ENCODE results near the gene DYRK2. TPM values are rescaled to one million over a fixed set of nuclear protein-coding genes. Genes with fewer than 3 reads are reported as not detected.

Gene DYRK2
- total RNA-seq, 1 donor from 2014 or later: 50.7 TPM

GRCh38 chr12:67695974-67696373 lies 47.4 kb downstream of the DYRK2 start:
- Histone ChIP-seq H3K9me3 (ENCODE audit: insufficient read depth, low read depth, low read length) (no peaks in the 10 kb centered on the region), H4K20me1 (ENCODE audit: insufficient read depth, low read length) (no peaks in the 10 kb centered on the region), H3K4me3 (ENCODE audit: insufficient read depth, low read depth, low read length) (no peak overlapping the region), H3K27me3 (ENCODE audit: insufficient read depth, low read length) (no peaks in the 10 kb centered on the region), H3K27ac (ENCODE audit: low read depth, low read length) (no peak overlapping the region), H2AFZ (ENCODE audit: low read depth, low read length) (no peak overlapping the region), H3K4me2 (ENCODE audit: low read length) (no peak overlapping the region), H3K79me2 (ENCODE audit: insufficient read depth, low read length) (no peaks in the 10 kb centered on the region), H3K9ac (ENCODE audit: low read length) (no peak overlapping the region), H3K36me3 (ENCODE audit: insufficient read depth, low read length) (no peaks in the 10 kb centered on the region), H3K4me1 (ENCODE audit: insufficient read depth, low read length) (peaks cover 13% of the 10 kb centered on the region)
- Mint-ChIP-seq H3K9me3 (ENCODE audit: unreplicated experiment) (no peaks in the 10 kb centered on the region), H3K36me3 (ENCODE audit: low read depth, unreplicated experiment) (no peaks in the 10 kb centered on the region), H3K4me1 (ENCODE audit: low read depth, unreplicated experiment) (peaks cover 15% of the 10 kb centered on the region), H3K27me3 (ENCODE audit: low read depth, unreplicated experiment) (no peaks in the 10 kb centered on the region), H3K4me3 (ENCODE audit: unreplicated experiment) (no peak overlapping the region), H3K27ac (ENCODE audit: unreplicated experiment) (no peak overlapping the region)
- DNase-seq (ENCODE audit: low read depth) (no peak), FAIRE-seq (no peak)
- no peak for TF ChIP-seq CTCF (IDR thresholded peaks at IDR 0.05; ENCODE audit: insufficient read depth, low read depth, low read length)
- TF ChIP-seq EZH2 (IDR thresholded peaks at IDR 0.05; ENCODE audit: insufficient read depth, low read length): no peak

DNA sequence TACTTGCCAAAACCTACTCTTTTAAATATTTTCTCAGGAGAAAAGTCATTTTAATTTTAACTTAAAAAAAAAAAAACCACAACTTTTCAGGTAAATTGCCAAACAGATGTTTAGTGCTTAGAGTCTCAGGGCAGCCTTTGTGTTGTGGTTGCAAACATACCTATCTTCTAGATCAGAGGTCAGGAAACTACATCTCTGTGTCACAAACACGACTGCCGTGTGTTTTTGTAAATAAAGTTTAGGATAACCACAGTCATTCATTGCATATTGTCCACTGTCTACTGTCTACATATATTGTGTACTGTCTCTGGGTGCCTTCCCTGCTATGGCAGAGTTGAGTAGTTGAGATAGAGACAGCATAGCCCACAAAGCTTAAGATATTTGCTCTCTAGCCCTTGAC lies 48.9 kb downstream of the DYRK2 start:
- Histone ChIP-seq H4K20me1 (ENCODE audit: insufficient read depth, low read length) (no peaks in the 10 kb centered on the region), H2AFZ (ENCODE audit: low read depth, low read length) (no peak overlapping the region), H3K79me2 (ENCODE audit: insufficient read depth, low read length) (no peaks in the 10 kb centered on the region), H3K4me1 (ENCODE audit: insufficient read depth, low read length) (peaks cover 13% of the 10 kb centered on the region), H3K9me3 (ENCODE audit: insufficient read depth, low read depth, low read length) (peaks cover 2% of the 10 kb centered on the region), H3K4me2 (ENCODE audit: low read length) (no peak overlapping the region), H3K9ac (ENCODE audit: low read length) (no peak overlapping the region), H3K4me3 (ENCODE audit: insufficient read depth, low read depth, low read length) (no peak overlapping the region), H3K27me3 (ENCODE audit: insufficient read depth, low read length) (no peaks in the 10 kb centered on the region), H3K36me3 (ENCODE audit: insufficient read depth, low read length) (no peaks in the 10 kb centered on the region), H3K27ac (ENCODE audit: low read depth, low read length) (no peak overlapping the region)
- Mint-ChIP-seq H3K9me3 (ENCODE audit: unreplicated experiment) (no peaks in the 10 kb centered on the region), H3K36me3 (ENCODE audit: low read depth, unreplicated experiment) (no peaks in the 10 kb centered on the region), H3K4me3 (ENCODE audit: unreplicated experiment) (no peak overlapping the region), H3K4me1 (ENCODE audit: low read depth, unreplicated experiment) (peaks cover 20% of the 10 kb centered on the region), H3K27me3 (ENCODE audit: low read depth, unreplicated experiment) (no peaks in the 10 kb centered on the region), H3K27ac (ENCODE audit: unreplicated experiment) (no peak overlapping the region)
- DNase-seq (ENCODE audit: low read depth) (peak; percentile 69), FAIRE-seq (no peak)
- TF ChIP-seq EZH2 (IDR thresholded peaks at IDR 0.05; ENCODE audit: insufficient read depth, low read length): no peak

GRCh38 chr12:67697967-67698366 lies 49.4 kb downstream of the DYRK2 start:
- no peaks in the 10 kb centered on the region for H3K36me3 ChIP-seq (ENCODE audit: insufficient read depth, low read length)
- H3K4me2 ChIP-seq (ENCODE audit: low read length): peak overlapping the region; percentile 79
- H3K36me3 Mint-ChIP-seq (ENCODE audit: low read depth, unreplicated experiment): no peaks in the 10 kb centered on the region
- no peaks in the 10 kb centered on the region for H4K20me1 ChIP-seq (ENCODE audit: insufficient read depth, low read length)
- peaks cover 2% of the 10 kb centered on the region for H3K9me3 ChIP-seq (ENCODE audit: insufficient read depth, low read depth, low read length)
- FAIRE-seq: no peak
- no peaks in the 10 kb centered on the region for H3K27me3 ChIP-seq (ENCODE audit: insufficient read depth, low read length)
- peaks cover 13% of the 10 kb centered on the region for H3K4me1 ChIP-seq (ENCODE audit: insufficient read depth, low read length)
- H3K4me3 ChIP-seq (ENCODE audit: insufficient read depth, low read depth, low read length): no peak overlapping the region
- DNase-seq (ENCODE audit: low read depth): peak; percentile 68
- H3K27ac Mint-ChIP-seq (ENCODE audit: unreplicated experiment): no peak overlapping the region
- no peak overlapping the region for H3K27ac ChIP-seq (ENCODE audit: low read depth, low read length)
- H3K9ac ChIP-seq (ENCODE audit: low read length): no peak overlapping the region
- TF ChIP-seq EZH2 (IDR thresholded peaks at IDR 0.05; ENCODE audit: insufficient read depth, low read length): no peak
- no peak for TF ChIP-seq CTCF (IDR thresholded peaks at IDR 0.05; ENCODE audit: insufficient read depth, low read depth, low read length)
- H3K4me3 Mint-ChIP-seq (ENCODE audit: unreplicated experiment): no peak overlapping the region
- peaks cover 20% of the 10 kb centered on the region for H3K4me1 Mint-ChIP-seq (ENCODE audit: low read depth, unreplicated experiment)
- no peaks in the 10 kb centered on the region for H3K79me2 ChIP-seq (ENCODE audit: insufficient read depth, low read length)
- H2AFZ ChIP-seq (ENCODE audit: low read depth, low read length): no peak overlapping the region
- no peaks in the 10 kb centered on the region for H3K27me3 Mint-ChIP-seq (ENCODE audit: low read depth, unreplicated experiment)
- H3K9me3 Mint-ChIP-seq (ENCODE audit: unreplicated experiment): no peaks in the 10 kb centered on the region
